Prostate gland (tissue), 2 donors: ENCODE data around the gene UPF3B. TPM values are rescaled to one million over a fixed set of nuclear protein-coding genes. Genes with fewer than 3 reads are reported as not detected.
"Not testable (repeated sequence)": the region's sequence is repeated elsewhere in the genome, so short reads cannot be mapped to it uniquely, and the experiment has no call there.

ENCODE experiments used
- DNase-seq: peaks from one replicate; pipeline ENCODE4 v3.0.0-alpha.2; 2019; ENCODE audit warnings: low spot score
- H3K27ac ChIP-seq, 2 donors: fragments of 200-600 bp; sonication (generic); 2 replicates each; pipeline ENCODE4 v1.5.1; 2017 to 2019
- H3K27me3 ChIP-seq: fragments of 200-600 bp; sonication (generic); replicated peaks from 2 replicates; pipeline ENCODE4 v1.5.1; 2019; ENCODE audit not compliant: insufficient read depth
- H3K36me3 ChIP-seq, 2 donors: fragments of 200-600 bp; sonication (generic); 1 replicate in 1 of 2; 2 replicates in 1 of 2; pipeline versions ENCODE4 v1.5.1 to v1.8.1; 2017 to 2019
- H3K4me1 ChIP-seq: fragments of 200-600 bp; sonication (generic); replicated peaks from 2 replicates; pipeline ENCODE4 v1.5.1; 2019
- H3K4me3 ChIP-seq, 2 donors: fragments of 200-600 bp; sonication (generic); 2 replicates each; pipeline ENCODE4 v1.5.1; 2017 to 2019
- H3K9me3 ChIP-seq: fragments of 200-600 bp; sonication (generic); 2 replicates; pipeline ENCODE4 v1.5.1; 2017
- CTCF ChIP-seq, 4 experiments: fragments of 200-600 bp in 2 of 4; fragments of 450-650 bp in 2 of 4; sonication (generic) in 2 of 4; IDR thresholded peaks; 1 replicate in 3 of 4; 2 replicates in 1 of 4; pipeline ENCODE4 v1.5.1; 2016 to 2019; ENCODE audit warnings: antibody characterized with exemption in 4 of 4, mild to moderate bottlenecking in 2 of 4, moderate library complexity in 2 of 4
- POLR2A ChIP-seq: fragments of 450-650 bp; IDR thresholded peaks from one replicate; pipeline ENCODE4 v1.6.1; 2016; ENCODE audit warnings: antibody characterized with exemption, mild to moderate bottlenecking
- POLR2AphosphoS5 ChIP-seq: sonication (generic); formaldehyde crosslinking; IDR thresholded peaks from one replicate; pipeline ENCODE4 v1.6.1; 2017; ENCODE audit warnings: antibody characterized with exemption
- WGBS: methylation state at CpG from one replicate; pipeline ENCODE4 v1.1.5; 2018; 5-methylcytosine and 5-hydroxymethylcytosine counted together
- intact Hi-C: fragments of 100-400 bp; cut with DNase I; formaldehyde crosslinking; loops from one replicate; pipeline ENCODE4 v1.14.2; 2022
- total RNA-seq, 2 donors: library from RNA; depleted of rRNA; stranded (reverse); fragments of >200 nt; gene quantifications; one replicate each; pipeline ENCODE4 v1.1.0, GENCODE V29; 2016

Gene UPF3B
- total RNA-seq, 2 donors from 2014 or later, result 3.9 to 5.2 TPM

- no peaks in the 10 kb centered on the region for H3K27me3 ChIP-seq
- no peaks in the 10 kb centered on the region for H3K9me3 ChIP-seq
- WGBS, result 14% methylated on average over 10 of the region's 10 CpGs
- H3K36me3 ChIP-seq, result no peaks in the 10 kb centered on the region
- TF ChIP-seq POLR2A (no peak), CTCF (IDR thresholded peaks at IDR 0.05) (no peak), POLR2AphosphoS5 (no peak)
- H3K4me3 ChIP-seq, result peak overlapping the region; percentile 13 to 50
- intact Hi-C loops, result no loop called here
- DNase-seq, result no peak
- H3K4me1 ChIP-seq, result no peaks in the 10 kb centered on the region
- peak overlapping the region; percentile 61 to 86 for H3K27ac ChIP-seq
Measured at GRCh38 chrX:119853444-119853843, 681 bp upstream of the UPF3B start.

GRCh38 chrX:119833905-119834304 lies 18.9 kb downstream of the UPF3B start:
- Histone ChIP-seq H3K4me3 (no peak overlapping the region), H3K27me3 (no peaks in the 10 kb centered on the region), H3K36me3 (no peaks in the 10 kb centered on the region), H3K9me3 (no peaks in the 10 kb centered on the region), H3K4me1 (no peaks in the 10 kb centered on the region), H3K27ac (no peak overlapping the region)
- no peak for DNase-seq
- 80% methylated on average over 3 of the region's 3 CpGs for WGBS
- intact Hi-C loops, result no loop called here
- TF ChIP-seq CTCF (IDR thresholded peaks at IDR 0.05) (no peak), POLR2A (no peak), POLR2AphosphoS5 (no peak)

- H3K27me3 ChIP-seq, result no peaks in the 10 kb centered on the region
- intact Hi-C loops, result no loop called here
- 90% methylated on average over 5 of the region's 5 CpGs for WGBS
- TF ChIP-seq POLR2A (no peak), CTCF (IDR thresholded peaks at IDR 0.05) (no peak), POLR2AphosphoS5 (no peak)
- H3K4me3 ChIP-seq, result no peak overlapping the region
- H3K4me1 ChIP-seq, result no peaks in the 10 kb centered on the region
- H3K36me3 ChIP-seq, result no peaks in the 10 kb centered on the region
- no peaks in the 10 kb centered on the region for H3K9me3 ChIP-seq
- DNase-seq, result no peak
- no peak overlapping the region for H3K27ac ChIP-seq
Measured at GRCh38 chrX:119828446-119828845, 24.3 kb downstream of the UPF3B start.

GRCh38 chrX:119826399-119826959 lies 26.3 kb downstream of the UPF3B start:
- TF ChIP-seq POLR2A (no peak), POLR2AphosphoS5 (no peak), CTCF (IDR thresholded peaks at IDR 0.05) (no peak)
- no peaks in the 10 kb centered on the region for H3K9me3 ChIP-seq
- no peak overlapping the region for H3K27ac ChIP-seq
- intact Hi-C loops, result no loop called here
- DNase-seq, result no peak
- WGBS, result 74% methylated on average over 7 of the region's 7 CpGs
- no peaks in the 10 kb centered on the region for H3K27me3 ChIP-seq
- H3K36me3 ChIP-seq, result no peaks in the 10 kb centered on the region
- no peak overlapping the region for H3K4me3 ChIP-seq
- no peaks in the 10 kb centered on the region for H3K4me1 ChIP-seq

- H3K9me3 ChIP-seq, intact Hi-C loops, H3K36me3 ChIP-seq, DNase-seq, H3K4me3 ChIP-seq, H3K27ac ChIP-seq, H3K4me1 ChIP-seq, H3K27me3 ChIP-seq: not testable (repeated sequence)
- WGBS, result 86% methylated on average over 2 of the region's 5 CpGs
Measured at GRCh38 chrX:119824221-119824620, 28.5 kb downstream of the UPF3B start.

GRCh38 chrX:119821703-119822102 lies 31.1 kb downstream of the UPF3B start:
- H3K4me3 ChIP-seq, H3K36me3 ChIP-seq, H3K27me3 ChIP-seq, H3K27ac ChIP-seq, DNase-seq, H3K4me1 ChIP-seq, intact Hi-C loops, H3K9me3 ChIP-seq: not testable (repeated sequence)
- WGBS, result 73% methylated on average over 3 of the region's 3 CpGs
